GM13977 (cell line): Measurements from ENCODE around the gene BNIPL.

ENCODE experiments used
- DNase-seq: peaks from one replicate; pipeline ENCODE4 v3.0.0; 2012; ENCODE audit warnings: low spot score
- in situ Hi-C: fragments of 300-500 bp; cut with MboI; formaldehyde crosslinking; loops from one replicate; pipeline ENCODE4 v1.12.0; 2022; ENCODE audit warnings: low sequenced_read_pairs, low pct_unique_long_range_greater_than_20kb, mixed read lengths, inconsistent platforms; ENCODE audit not compliant: unreplicated experiment
- TF ChIP-seq, protein P1 (sequence below): IDR thresholded peaks from 2 replicates; pipeline ENCODE4 v1.5.1; 2012; ENCODE audit warnings: mild to moderate bottlenecking, control low read depth; ENCODE audit not compliant: insufficient read depth; ENCODE audit errors: extremely low read depth, missing control alignments

Gene BNIPL, protein sequence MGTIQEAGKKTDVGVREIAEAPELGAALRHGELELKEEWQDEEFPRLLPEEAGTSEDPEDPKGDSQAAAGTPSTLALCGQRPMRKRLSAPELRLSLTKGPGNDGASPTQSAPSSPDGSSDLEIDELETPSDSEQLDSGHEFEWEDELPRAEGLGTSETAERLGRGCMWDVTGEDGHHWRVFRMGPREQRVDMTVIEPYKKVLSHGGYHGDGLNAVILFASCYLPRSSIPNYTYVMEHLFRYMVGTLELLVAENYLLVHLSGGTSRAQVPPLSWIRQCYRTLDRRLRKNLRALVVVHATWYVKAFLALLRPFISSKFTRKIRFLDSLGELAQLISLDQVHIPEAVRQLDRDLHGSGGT

DNA sequence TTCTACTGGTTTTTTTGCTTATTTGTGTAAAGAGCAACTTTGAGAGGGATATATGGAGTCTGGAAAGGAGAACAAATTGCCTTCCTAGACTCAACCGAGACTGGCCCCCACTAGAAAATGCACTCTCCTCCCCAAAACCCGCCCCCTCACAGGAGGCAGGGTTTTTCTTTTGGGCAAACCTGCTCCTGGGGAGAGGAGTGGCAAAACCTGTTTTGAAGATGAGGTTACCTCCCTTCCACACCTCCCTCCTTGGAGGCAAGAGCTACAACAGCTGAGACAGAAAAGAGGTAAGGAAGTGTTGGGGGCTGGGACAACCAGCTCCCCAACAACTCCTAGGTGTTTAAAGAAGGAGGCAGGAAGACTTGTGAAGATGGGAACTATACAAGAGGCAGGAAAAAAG lies at the start of gene BNIPL:
BNIPL (plus strand) TSS at position 231 of the 400 bp plus-strand sequence; CDS start at position 371, 140 bp downstream.
- in situ Hi-C loops: no loop called here

GRCh38 chr1:150987924-150988323 lies 48.5 kb upstream of the BNIPL start:
- no peak for DNase-seq
- TF ChIP-seq, protein P1, sequence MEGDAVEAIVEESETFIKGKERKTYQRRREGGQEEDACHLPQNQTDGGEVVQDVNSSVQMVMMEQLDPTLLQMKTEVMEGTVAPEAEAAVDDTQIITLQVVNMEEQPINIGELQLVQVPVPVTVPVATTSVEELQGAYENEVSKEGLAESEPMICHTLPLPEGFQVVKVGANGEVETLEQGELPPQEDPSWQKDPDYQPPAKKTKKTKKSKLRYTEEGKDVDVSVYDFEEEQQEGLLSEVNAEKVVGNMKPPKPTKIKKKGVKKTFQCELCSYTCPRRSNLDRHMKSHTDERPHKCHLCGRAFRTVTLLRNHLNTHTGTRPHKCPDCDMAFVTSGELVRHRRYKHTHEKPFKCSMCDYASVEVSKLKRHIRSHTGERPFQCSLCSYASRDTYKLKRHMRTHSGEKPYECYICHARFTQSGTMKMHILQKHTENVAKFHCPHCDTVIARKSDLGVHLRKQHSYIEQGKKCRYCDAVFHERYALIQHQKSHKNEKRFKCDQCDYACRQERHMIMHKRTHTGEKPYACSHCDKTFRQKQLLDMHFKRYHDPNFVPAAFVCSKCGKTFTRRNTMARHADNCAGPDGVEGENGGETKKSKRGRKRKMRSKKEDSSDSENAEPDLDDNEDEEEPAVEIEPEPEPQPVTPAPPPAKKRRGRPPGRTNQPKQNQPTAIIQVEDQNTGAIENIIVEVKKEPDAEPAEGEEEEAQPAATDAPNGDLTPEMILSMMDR: no peak
- in situ Hi-C loops: no loop called here

More for the DNA sequence above, at the start of gene BNIPL:
- TF ChIP-seq, protein P1: no peak
- DNase-seq: no peak

DNA sequence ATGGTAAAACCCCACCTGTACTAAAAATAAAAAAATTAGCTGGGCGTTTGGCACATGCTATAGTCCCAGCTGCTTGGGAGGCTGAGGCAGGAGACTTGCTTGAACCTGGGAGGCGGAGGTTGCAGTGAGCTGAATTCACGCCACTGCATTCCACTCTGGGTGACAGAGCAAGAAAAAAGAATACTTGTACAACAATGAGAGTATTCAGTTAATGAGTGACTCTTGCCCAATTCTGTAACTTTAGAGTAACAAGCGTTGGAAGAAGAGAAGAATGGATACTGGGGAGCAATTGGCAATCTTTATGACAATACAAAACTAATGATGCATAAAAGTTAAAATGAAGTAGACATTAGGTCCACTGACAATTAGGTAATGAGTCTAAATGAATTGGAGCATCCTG lies 43.8 kb upstream of the BNIPL start:
- TF ChIP-seq, protein P1: no peak
- no peak for DNase-seq
- in situ Hi-C loops: no loop called here

DNA sequence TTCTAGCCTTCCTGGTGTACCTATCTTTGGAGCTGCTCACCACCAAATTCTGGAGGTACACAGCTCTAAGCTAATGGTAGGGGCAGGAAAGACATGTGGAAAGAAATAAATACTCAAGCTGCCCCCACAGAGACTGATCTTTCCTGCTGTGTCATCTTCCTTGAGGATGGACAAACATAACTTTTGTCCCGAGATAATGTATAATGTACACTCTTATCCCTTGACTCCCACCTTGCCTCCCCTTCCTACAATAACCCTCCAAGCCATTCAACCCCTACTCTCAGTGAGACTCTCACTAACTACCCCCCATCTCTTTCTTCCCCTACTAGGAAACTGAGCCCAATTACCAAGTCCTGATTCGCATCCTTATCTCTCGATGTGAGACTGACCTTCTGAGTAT lies 42.1 kb upstream of the BNIPL start:
- TF ChIP-seq, protein P1: no peak
- no peak for DNase-seq
- in situ Hi-C loops: no loop called here

- in situ Hi-C loops: no loop called here
- DNase-seq: no peak
- TF ChIP-seq, protein P1: no peak
Measured at GRCh38 chr1:150995460-150995859, 40.9 kb upstream of the BNIPL start.

DNA sequence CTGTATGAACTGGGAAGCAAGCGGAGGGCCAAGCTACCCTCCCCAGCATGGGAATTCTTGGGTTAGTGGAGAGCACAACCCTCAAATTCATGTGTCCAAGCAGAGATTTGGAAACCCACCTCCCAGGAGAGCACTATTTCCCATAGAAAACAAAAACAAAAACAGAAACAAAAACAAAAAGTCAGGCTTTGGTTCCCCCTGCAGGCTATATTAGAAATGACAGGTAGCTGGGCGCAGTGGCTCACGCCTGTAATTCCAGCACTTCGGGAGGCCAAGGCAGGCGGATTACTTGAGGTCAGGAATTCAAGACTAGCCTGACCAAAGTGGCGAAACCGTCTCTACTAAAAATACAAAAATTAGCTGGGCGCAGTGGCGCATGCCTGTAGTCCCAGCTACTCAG lies 40.5 kb upstream of the BNIPL start:
- TF ChIP-seq, protein P1: peak; percentile 76
- in situ Hi-C loops: no loop called here
- DNase-seq: no peak
